Lower leg skin (tissue), 4 donors: ENCODE measurements around the gene DHRS2. TPM values are rescaled to one million over a fixed set of nuclear protein-coding genes. Genes with fewer than 3 reads are reported as not detected.
A peak's percentile ranks its signal among the peaks of the same experiment; 100 is the strongest.

Experiments used
- DNase-seq, 2 donors: peaks; one replicate each; pipeline ENCODE4 v3.0.0-alpha.2; 2019; ENCODE audit warnings: low spot score in 2 of 2
- H3K4me3 ChIP-seq: fragments of 200-600 bp; sonication (generic); 2 replicates; pipeline ENCODE4 v1.5.1; 2017; ENCODE audit warnings: mild to moderate bottlenecking, low read depth; ENCODE audit not compliant: poor library complexity, severe bottlenecking
- CTCF ChIP-seq, 3 donors: fragments of 450-650 bp; IDR thresholded peaks; one replicate each; pipeline ENCODE4 v1.5.1; 2016; ENCODE audit warnings: antibody characterized with exemption in 3 of 3, mild to moderate bottlenecking in 3 of 3, moderate library complexity in 2 of 3
- POLR2A ChIP-seq, 2 donors: fragments of 450-650 bp; IDR thresholded peaks; one replicate each; pipeline ENCODE4 v1.6.1; 2016 to 2017; ENCODE audit warnings: antibody characterized with exemption in 2 of 2, mild to moderate bottlenecking in 1 of 2, moderate library complexity in 1 of 2
- WGBS, 2 donors: methylation state at CpG; one replicate each; pipeline ENCODE4 v1.1.5; 2018; 5-methylcytosine and 5-hydroxymethylcytosine counted together
- intact Hi-C: fragments of 100-400 bp; cut with DNase I; formaldehyde crosslinking; loops from one replicate; pipeline ENCODE4 v1.15.0; 2023; ENCODE audit warnings: low total_unique reads
- total RNA-seq, 4 donors: library from RNA; depleted of rRNA; stranded (reverse); fragments of >200 nt; gene quantifications; one replicate each; pipeline ENCODE4 v1.1.0, GENCODE V29; 2016

The DHRS2 gene
- total RNA-seq, 4 donors from 2014 or later, result 1.9 to 6.0 TPM; not detected in 2

DNA sequence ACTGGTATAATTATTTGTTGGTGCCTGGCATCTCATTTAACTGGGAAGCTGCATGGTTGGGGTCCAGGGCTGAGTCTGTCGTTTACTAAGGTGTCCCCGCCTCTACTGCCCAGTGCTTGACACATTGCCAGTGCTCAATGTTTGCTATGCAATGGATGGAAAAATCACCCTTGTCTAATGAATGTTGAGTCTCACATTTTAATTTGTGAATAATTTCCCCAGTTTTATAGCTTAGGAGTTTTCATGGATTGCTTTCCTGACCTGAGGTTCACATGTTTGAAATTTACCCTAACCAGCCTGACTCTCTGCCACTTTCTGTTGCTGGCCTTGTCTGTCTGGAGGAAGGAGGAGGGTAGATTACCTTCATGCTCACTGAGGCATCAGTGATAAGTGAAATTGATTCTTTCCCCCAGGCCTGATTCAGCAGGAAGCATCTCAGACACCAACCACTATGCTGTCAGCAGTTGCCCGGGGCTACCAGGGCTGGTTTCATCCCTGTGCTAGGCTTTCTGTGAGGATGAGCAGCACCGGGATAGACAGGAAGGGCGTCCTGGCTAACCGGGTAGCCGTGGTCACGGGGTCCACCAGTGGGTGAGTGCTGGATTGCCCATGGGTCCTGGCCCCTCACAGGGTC is 2.4 kb downstream of the DHRS2 start:
- TF ChIP-seq CTCF (IDR thresholded peaks at IDR 0.05) (no peak), POLR2A (IDR thresholded peaks at IDR 0.05) (no peak)
- WGBS, 2 donors, result 85 to 91% methylated on average over 3 to 8 of the region's 8 CpGs
- intact Hi-C loops, result no loop called here

GRCh38 chr14:23639048-23639890 is 3.1 kb downstream of the DHRS2 start:
- intact Hi-C loops, result no loop called here
- no peak for TF ChIP-seq POLR2A (IDR thresholded peaks at IDR 0.05)
- TF ChIP-seq CTCF (IDR thresholded peaks at IDR 0.05), result no peak
- 88 to 90% methylated on average over 15 to 21 of the region's 21 CpGs for WGBS, 2 donors
- DNase-seq, result peak in 1 of 2 donors; percentile 79
- H3K4me3 ChIP-seq, result no peak overlapping the region

More for the DNA sequence above, 2.4 kb downstream of the DHRS2 start:
- no peak for DNase-seq
- no peak overlapping the region for H3K4me3 ChIP-seq

- WGBS, 2 donors, result 72 to 90% methylated on average over 8 of the region's 8 CpGs
- H3K4me3 ChIP-seq, result no peak overlapping the region
- intact Hi-C loops, result no loop called here
- DNase-seq, result peak in 1 of 2 donors; percentile 43
- TF ChIP-seq CTCF (IDR thresholded peaks at IDR 0.05), result no peak
- no peak for TF ChIP-seq POLR2A (IDR thresholded peaks at IDR 0.05)
These were observed 3.8 kb downstream of the DHRS2 start for GRCh38 chr14:23639891-23640523.

DNA sequence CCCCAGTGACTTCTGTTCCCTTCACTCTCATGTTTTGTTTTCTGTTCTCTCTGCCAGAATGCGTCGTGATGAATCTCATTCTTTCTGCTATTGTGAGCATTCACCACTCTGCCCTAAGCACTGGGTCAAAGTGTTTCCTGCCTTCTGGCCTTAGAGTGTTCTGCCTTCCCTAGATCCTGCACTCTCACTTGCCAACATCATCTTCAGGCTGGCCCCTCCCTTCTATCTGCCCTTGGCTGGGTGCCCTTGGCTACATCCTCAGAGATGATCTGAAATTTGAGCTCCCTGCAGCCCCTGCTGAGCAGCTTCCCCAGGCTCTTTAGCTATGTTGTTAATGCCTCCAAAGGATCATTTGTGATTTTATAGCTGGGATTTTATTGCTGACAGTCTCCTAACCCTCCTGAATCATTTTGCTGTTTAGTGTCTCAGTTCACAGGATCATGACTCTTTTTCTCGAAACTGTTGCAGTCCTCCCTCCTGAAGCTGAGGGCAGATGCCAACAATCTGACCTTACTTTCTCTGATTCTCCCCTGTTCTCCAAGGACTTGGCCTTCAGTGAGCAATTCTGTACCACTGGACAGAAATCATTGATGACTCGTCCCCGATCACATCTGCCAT is 4.5 kb downstream of the DHRS2 start:
- intact Hi-C loops, result no loop called here
- H3K4me3 ChIP-seq, result no peak overlapping the region
- peak in 1 of 2 donors; percentile 84 for DNase-seq
- no peak for TF ChIP-seq CTCF (IDR thresholded peaks at IDR 0.05)
- no peak for TF ChIP-seq POLR2A (IDR thresholded peaks at IDR 0.05)
- 35 to 39% methylated on average over 5 of the region's 5 CpGs for WGBS, 2 donors

DNA sequence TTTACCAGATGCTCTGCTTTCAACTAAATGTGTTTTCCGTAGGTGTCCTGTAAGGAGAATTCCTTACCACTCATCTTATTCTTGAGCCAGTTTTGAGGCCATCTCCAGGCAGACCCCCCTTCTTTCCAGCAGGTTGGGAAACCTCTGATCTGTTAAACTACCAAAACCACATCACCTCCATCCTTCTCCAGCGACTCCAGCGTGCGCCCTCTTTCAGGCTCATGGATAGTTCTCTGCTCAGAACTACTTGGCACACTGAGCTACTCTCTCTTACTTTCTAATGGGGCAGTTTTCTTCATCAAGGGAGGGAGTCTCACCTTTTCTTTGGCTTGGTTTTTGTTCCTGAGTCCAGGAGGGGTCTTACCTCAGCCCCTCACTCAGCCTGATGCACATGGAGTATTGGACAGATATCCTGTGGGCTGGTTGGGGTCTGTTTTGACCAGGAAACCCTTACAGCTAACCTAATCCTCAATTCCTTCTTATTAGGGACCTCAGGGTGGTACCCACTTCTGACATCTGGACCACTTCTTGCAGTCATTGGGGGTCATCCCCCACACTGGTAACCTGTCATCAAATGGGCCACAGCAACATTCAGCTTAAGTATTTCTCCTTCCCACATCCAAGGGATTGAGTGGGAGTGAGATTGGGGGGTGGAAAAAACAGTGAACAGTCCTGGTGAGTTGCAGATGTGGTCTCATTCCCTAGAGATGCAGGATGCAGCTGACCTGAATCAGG is 5.2 kb downstream of the DHRS2 start:
- WGBS, 2 donors, result 87 to 92% methylated on average over 4 of the region's 4 CpGs
- intact Hi-C loops, result no loop called here
- TF ChIP-seq CTCF (IDR thresholded peaks at IDR 0.05), result no peak
- TF ChIP-seq POLR2A (IDR thresholded peaks at IDR 0.05), result no peak

More for the DNA sequence above, 5.2 kb downstream of the DHRS2 start:
- no peak overlapping the region for H3K4me3 ChIP-seq
- peak in 1 of 2 donors; percentile 17 for DNase-seq
